LNCAP (cell line): ENCODE results near the gene BOLA1.

Source experiments
- TF ChIP-seq, protein P1 (sequence below): fragments of 450-650 bp; IDR thresholded peaks from 2 replicates; pipeline ENCODE4 v1.5.1; 2017; ENCODE audit warnings: mild to moderate bottlenecking

The BOLA1 gene

DNA sequence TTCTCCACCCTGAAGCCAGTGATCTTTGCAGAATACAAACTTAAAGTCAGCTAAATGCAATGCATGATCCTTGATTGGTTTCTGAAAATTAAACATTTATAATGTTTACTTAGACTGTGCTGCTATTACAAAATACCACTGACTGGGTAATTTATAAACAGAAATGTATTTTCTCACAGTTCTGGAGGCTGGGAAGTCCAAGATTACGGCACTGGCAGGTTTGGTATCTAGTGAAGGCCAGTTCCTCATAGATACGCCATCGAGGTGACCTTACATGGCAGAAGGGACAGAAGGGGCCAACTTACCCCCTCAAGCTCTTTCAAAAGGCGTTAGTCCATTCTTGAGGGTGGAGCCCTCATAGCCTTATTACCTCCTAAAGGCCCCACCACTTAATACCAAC, 2.8 kb upstream of the BOLA1 start:
- TF ChIP-seq, protein P1, sequence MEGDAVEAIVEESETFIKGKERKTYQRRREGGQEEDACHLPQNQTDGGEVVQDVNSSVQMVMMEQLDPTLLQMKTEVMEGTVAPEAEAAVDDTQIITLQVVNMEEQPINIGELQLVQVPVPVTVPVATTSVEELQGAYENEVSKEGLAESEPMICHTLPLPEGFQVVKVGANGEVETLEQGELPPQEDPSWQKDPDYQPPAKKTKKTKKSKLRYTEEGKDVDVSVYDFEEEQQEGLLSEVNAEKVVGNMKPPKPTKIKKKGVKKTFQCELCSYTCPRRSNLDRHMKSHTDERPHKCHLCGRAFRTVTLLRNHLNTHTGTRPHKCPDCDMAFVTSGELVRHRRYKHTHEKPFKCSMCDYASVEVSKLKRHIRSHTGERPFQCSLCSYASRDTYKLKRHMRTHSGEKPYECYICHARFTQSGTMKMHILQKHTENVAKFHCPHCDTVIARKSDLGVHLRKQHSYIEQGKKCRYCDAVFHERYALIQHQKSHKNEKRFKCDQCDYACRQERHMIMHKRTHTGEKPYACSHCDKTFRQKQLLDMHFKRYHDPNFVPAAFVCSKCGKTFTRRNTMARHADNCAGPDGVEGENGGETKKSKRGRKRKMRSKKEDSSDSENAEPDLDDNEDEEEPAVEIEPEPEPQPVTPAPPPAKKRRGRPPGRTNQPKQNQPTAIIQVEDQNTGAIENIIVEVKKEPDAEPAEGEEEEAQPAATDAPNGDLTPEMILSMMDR = no peak

DNA sequence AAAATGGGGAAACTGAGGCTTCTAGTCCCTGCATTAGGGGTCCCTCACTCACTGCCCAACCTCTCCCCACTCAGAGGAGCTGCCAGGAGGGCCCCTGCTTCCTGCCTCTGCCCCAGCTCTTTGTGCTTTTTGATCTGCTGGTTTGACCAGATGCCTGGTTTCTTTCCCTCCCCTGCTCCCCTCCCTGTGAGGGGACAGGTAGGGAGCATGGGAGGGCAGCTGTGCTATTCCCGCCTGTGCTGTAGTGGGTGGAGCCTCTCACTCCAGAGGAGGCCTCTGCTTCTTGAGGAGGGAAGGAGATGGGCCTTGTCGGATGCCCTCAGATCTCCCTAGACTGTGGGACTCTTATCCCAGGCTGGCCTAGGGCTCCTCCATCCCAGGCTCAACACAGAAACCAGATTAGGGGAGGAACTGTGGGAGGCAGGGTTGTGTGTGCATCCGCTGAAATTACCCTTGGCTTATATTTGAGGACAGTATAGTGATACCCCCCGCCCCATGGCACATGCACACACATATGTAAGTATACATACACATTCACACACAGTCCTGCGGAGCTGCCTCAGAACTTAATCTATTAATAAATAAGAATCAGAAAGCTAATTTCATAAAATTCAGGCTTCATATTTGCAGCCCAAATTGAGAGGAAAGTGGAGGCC, 4.6 kb downstream of the BOLA1 start:
- TF ChIP-seq, protein P1 = no peak

GRCh38 chr1:149906570-149907075, 7.3 kb downstream of the BOLA1 start:
- TF ChIP-seq, protein P1 = no peak

DNA sequence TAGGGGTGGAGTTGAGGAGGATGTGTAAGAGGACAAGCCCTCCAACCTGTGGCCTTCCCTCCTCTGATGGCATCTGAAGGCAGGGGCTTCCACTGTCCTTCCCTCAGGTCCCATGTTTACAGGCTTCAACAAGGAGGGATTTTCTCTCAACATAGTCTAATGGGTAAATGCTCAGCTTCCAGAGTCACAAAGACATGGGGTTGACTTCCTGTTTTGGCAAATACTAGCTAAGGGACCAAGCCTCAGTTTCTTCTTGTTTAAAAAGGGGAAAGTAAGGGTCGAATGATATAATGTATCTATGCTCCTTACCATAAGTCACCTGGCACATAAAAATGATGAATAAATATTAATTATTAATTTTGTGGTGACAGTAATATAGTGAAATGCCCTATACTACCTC, 15.2 kb downstream of the BOLA1 start:
- TF ChIP-seq, protein P1 = no peak

GRCh38 chr1:149915429-149916192, 16.2 kb downstream of the BOLA1 start:
- TF ChIP-seq, protein P1 = no peak

GRCh38 chr1:149916193-149916897, 17.0 kb downstream of the BOLA1 start:
- TF ChIP-seq, protein P1 = no peak

DNA sequence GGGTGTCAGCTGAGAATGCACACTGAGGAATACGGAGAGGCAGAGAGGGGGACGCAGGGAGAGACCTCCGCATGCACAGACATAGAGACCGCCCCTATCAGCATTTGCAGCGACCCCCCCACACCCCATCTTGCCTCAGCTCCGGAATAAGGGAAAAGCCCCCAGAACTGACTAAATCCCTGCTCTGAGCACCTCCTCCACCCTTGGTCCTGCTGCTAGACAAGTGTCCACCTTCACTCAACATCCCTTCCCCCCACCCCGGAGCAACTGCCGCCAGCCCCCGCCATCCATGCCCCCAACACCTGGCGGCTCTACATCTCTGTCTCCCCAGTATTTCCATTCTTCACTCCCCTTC, 17.5 kb downstream of the BOLA1 start:
- TF ChIP-seq, protein P1 = no peak
